Right atrium auricular region (tissue), 2 donors: ENCODE data around the gene ERP44. TPM values are rescaled to one million over a fixed set of nuclear protein-coding genes. Genes with fewer than 3 reads are reported as not detected.

Experiments used
- DNase-seq: peaks from one replicate; pipeline ENCODE4 v3.0.0-alpha.2; 2019; ENCODE audit warnings: low spot score
- H3K27ac ChIP-seq, 2 donors: fragments of 200-600 bp; sonication (generic); 1 replicate in 1 of 2; 2 replicates in 1 of 2; pipeline ENCODE4 v1.5.1; 2016 to 2019
- H3K27me3 ChIP-seq, 2 donors: fragments of 200-600 bp; sonication (generic); one replicate each; pipeline versions ENCODE4 v1.5.1 to v1.6.0; 2017 to 2019
- H3K36me3 ChIP-seq: fragments of 200-600 bp; sonication (generic); one replicate; pipeline ENCODE4 v1.5.1; 2016
- H3K4me1 ChIP-seq, 2 donors: fragments of 200-600 bp; sonication (generic); one replicate each; pipeline versions ENCODE4 v1.5.1 to v1.6.0; 2017 to 2019
- H3K4me3 ChIP-seq, 2 donors: fragments of 200-600 bp; sonication (generic); 1 replicate in 1 of 2; 2 replicates in 1 of 2; pipeline ENCODE4 v1.5.1; 2017 to 2019; ENCODE audit warnings: mild to moderate bottlenecking in 1 of 2, moderate library complexity in 1 of 2
- H3K9me3 ChIP-seq, 2 donors: fragments of 200-600 bp; sonication (generic); one replicate each; pipeline ENCODE4 v1.5.1; 2019
- CTCF ChIP-seq, 2 donors: fragments of 200-600 bp; sonication (generic); IDR thresholded peaks; one replicate each; pipeline ENCODE4 v1.5.1; 2019; ENCODE audit warnings: antibody characterized with exemption in 2 of 2
- total RNA-seq, 2 donors: library from RNA; depleted of rRNA; stranded (reverse); fragments of >200 nt; gene quantifications; one replicate each; pipeline ENCODE4 v1.1.0, GENCODE V29; 2016

Gene ERP44
- total RNA-seq, 2 donors from 2014 or later: 11.0 to 12.9 TPM

DNA sequence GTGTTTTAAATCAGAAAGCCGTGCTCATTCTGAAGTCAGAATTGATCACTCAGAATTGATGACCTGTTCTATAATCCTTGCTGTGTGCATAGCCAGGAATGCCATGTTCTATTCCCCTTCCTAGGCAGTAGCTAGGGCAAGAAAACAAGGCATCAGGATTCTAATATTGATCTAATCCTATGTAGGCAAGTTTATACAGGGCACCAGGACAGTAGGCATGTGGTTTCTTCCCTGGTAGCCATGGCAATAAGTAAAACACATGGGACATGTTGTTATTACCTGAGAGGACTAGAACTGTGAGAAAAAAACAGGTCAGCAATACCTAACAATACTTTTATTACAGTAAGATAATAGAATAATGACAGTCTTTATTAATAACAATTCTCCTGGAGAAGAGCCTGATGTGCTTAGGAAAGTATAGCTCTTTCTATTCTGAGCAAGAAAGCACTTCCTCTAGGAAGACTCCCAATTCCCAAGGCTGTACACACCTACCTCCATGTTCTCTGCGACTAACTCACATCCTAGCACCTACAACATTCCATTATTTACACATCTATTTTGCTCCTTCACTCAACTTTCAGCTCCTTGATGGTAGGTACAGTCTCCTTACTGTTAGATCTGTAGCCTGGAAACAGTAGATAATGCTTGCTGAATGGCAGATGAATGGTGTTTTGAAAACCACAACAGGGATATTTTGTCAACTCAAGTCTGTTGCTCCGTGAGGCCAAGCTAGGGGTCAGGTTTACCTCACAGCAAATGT is 121.6 kb downstream of the ERP44 start:
- Histone ChIP-seq H3K4me3 (no peak overlapping the region), H3K36me3 (no peaks in the 10 kb centered on the region), H3K9me3 (no peaks in the 10 kb centered on the region), H3K27me3 (no peaks in the 10 kb centered on the region), H3K4me1 (no peaks in the 10 kb centered on the region), H3K27ac (no peak overlapping the region)
- no peak for TF ChIP-seq CTCF (IDR thresholded peaks at IDR 0.05)
- no peak for DNase-seq

DNA sequence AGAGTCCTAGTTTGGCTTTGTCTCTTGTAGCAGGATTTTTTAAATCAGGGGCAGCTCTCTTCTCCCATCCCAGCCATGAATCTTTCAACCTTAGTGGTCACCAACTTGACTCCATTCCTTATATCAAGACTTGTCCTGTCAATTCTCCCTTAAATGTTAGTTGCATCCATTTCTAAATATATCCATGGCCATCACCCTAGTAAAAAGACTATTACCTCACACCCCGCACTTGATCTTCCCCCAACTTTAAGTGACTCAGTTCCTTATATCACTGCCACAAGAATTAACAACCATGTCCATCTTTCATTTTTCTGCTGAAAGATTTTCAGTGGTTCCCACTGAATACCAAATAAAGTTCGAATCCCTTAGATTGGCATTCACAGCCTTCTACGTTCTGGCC is 125.3 kb downstream of the ERP44 start:
- Histone ChIP-seq H3K27ac (no peak overlapping the region), H3K4me3 (no peak overlapping the region), H3K4me1 (no peaks in the 10 kb centered on the region), H3K27me3 (no peaks in the 10 kb centered on the region), H3K36me3 (peaks cover 8% of the 10 kb centered on the region), H3K9me3 (no peaks in the 10 kb centered on the region)
- DNase-seq: no peak
- TF ChIP-seq CTCF (IDR thresholded peaks at IDR 0.05): no peak

GRCh38 chr9:99971410-99971809 is 127.4 kb downstream of the ERP44 start:
- no peaks in the 10 kb centered on the region for H3K9me3 ChIP-seq
- no peak for DNase-seq
- TF ChIP-seq CTCF (IDR thresholded peaks at IDR 0.05): no peak
- H3K27me3 ChIP-seq: no peaks in the 10 kb centered on the region
- no peak overlapping the region for H3K4me3 ChIP-seq
- no peak overlapping the region for H3K27ac ChIP-seq
- peaks cover 11% of the 10 kb centered on the region for H3K36me3 ChIP-seq
- no peaks in the 10 kb centered on the region for H3K4me1 ChIP-seq

DNA sequence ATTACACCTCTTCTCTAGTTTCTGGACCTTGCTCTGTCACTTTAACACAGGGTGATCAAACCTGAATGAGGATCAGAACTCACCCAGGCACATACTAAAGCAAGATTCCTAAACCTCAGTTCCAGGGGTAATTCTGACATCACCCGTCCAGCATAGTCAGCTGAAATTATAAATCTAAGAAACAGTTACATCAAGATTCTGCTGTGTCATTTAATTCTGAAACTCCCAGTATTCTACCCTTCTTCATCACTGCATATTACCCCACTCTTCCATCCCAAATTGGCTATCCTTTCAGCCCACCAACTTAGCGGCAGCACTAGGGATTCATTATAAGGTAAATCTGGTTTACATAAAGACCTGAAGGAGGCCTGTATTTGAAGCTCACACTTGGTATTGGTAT is 128.3 kb downstream of the ERP44 start:
- no peak for TF ChIP-seq CTCF (IDR thresholded peaks at IDR 0.05)

GRCh38 chr9:99967457-99967856 is 131.3 kb downstream of the ERP44 start:
- DNase-seq: no peak
- H3K4me3 ChIP-seq: no peak overlapping the region
- H3K9me3 ChIP-seq: no peaks in the 10 kb centered on the region
- no peaks in the 10 kb centered on the region for H3K27me3 ChIP-seq
- TF ChIP-seq CTCF (IDR thresholded peaks at IDR 0.05): no peak
- H3K4me1 ChIP-seq: no peaks in the 10 kb centered on the region
- no peak overlapping the region for H3K27ac ChIP-seq
- H3K36me3 ChIP-seq: peaks cover 11% of the 10 kb centered on the region

More for the DNA sequence above, 128.3 kb downstream of the ERP44 start:
- Histone ChIP-seq H3K9me3 (no peaks in the 10 kb centered on the region), H3K36me3 (peaks cover 11% of the 10 kb centered on the region), H3K27me3 (no peaks in the 10 kb centered on the region), H3K27ac (no peak overlapping the region), H3K4me1 (no peaks in the 10 kb centered on the region), H3K4me3 (no peak overlapping the region)
- no peak for DNase-seq

GRCh38 chr9:99966716-99967115 is 132.1 kb downstream of the ERP44 start:
- H3K4me1 ChIP-seq: no peaks in the 10 kb centered on the region
- no peaks in the 10 kb centered on the region for H3K27me3 ChIP-seq
- no peak overlapping the region for H3K4me3 ChIP-seq
- no peaks in the 10 kb centered on the region for H3K9me3 ChIP-seq
- DNase-seq: no peak
- TF ChIP-seq CTCF (IDR thresholded peaks at IDR 0.05): no peak
- H3K27ac ChIP-seq: no peak overlapping the region
- H3K36me3 ChIP-seq: peaks cover 11% of the 10 kb centered on the region
